GM18508 (cell line): ENCODE data around the gene NR2C2.
"Not testable (repeated sequence)": the region's sequence is repeated elsewhere in the genome, so short reads cannot be mapped to it uniquely, and the experiment has no call there.

Source experiments
- ATAC-seq: cut with Tn5 transposase; IDR thresholded peaks from one replicate; pipeline ENCODE4 v1.9.1; 2021; ENCODE audit warnings: moderate number of reproducible peaks; ENCODE audit not compliant: insufficient read depth, unreplicated experiment

NR2C2 gene

DNA sequence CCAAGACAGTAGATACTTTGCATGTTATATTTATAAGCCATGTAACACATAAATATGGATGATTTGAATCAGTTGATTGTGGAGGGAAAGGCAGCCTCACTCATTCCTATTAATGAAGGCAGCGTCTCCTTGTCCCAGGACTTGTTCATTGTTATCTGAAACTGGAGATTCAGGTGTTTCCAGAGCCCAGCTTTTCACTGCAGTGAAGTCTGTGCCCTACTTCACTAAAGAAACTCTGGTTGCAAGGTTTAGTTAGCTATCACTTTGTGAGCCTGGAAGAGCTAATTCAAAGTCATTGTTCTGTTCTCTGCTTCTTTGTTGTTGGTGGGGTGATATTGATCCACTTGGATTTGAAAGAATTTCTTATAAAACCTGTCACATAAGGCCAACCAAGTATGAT is 9.8 kb downstream of the NR2C2 start:
- no peak for ATAC-seq

GRCh38 chr3:14957925-14958324 is 10.5 kb downstream of the NR2C2 start:
- no peak for ATAC-seq

DNA sequence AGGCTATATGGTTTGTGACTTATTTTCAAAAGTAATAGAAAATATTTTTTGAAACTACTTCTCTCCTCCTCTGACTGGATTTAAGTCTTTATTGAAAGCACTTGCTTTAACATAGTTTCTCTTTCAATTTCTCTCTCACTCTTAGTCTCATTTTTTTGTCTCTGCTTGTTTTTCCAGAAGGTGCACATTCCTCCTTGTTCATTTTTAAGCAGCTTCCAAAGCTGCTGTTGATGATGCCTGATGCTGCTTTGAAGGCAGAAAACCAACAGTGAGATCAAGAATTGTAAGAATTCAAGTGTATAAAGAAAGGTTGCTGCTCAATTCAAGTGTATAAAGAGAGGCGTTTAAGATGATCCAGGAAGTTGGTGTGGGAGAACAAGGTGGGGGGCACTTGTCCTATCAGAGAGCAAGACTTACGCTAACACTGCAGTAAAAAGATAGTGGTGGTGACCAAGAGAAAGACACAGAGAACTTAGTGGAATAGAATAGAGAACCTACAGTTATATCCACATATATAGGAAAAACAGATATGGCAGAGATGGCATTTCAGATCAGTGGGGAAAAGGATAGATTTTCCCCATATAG is 12.1 kb downstream of the NR2C2 start:
- ATAC-seq, result no peak

DNA sequence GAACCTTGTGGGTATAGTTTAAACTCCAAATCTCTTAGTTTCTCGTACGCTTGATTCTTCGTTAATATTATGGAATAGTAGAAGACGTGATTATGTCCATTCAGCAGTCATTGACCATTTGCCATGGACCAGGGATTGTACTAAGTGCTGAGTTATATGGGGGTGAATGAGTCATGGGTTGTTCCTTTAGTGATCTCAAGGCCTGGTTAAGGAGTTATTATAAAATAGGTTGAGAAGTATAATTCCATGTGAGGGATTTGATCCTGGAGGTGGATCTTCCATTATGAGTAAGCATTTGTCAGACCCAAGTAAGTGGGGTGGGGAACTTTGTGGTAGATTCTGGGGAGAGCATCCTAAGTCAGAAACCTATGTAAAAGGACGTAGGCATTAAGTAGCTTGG is 15.4 kb downstream of the NR2C2 start:
- ATAC-seq, result no peak

DNA sequence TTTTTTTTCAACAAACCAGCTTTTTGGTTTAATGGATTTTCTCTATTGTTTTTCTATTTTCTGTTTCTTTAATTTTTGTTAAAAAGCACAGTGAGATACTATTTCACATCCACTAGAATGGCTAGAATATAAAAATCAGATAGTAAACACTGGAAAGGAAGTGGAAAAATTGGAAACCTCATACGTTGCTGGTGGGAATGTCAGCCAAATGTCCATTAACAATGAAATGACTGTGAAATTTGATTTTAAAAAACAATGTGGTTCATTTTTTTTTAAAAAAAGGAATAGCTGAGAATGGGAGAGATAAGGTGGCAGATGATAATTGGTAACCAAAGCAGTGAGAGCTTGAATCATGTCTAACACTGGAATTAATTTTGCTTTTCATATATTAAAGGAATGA is 19.9 kb downstream of the NR2C2 start:
- no peak for ATAC-seq

DNA sequence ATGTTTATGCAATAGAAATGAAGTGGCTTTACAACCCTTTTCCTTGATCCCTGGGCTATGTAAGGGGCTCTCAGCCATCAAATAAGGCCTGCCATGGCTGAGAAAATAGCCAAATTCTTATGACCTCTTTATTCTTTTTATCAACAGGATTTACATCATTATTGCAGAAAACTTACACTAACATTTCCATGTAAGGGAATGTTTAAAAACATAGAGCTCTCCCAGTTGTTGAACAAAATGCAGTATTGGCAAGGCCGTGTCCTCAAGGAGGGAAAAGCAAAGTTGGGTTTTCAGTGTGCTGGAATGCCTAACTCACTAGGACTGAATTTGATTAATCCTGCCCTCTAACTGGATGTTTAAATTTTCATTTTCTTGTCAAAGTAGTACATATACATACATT is 22.3 kb downstream of the NR2C2 start:
- no peak for ATAC-seq

DNA sequence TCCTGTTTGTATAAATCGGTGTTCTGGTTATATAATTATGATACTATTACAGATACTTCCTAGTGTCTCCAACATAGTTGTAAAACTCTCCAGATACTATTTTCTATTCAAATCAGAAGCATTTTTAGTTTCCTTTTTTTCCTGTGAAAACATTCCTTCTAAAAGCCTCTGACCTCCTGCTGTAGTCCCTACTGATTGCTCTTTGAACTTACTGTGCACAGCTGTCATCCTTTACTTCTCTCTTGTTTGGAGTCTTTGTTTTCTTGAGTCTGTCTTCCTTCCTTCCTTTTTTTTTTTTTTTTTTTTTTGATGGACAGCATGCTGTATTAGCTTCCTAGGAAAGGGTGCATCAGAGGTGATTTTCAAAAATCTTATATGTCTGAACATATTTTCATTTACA is 28.9 kb downstream of the NR2C2 start:
- ATAC-seq, result no peak

DNA sequence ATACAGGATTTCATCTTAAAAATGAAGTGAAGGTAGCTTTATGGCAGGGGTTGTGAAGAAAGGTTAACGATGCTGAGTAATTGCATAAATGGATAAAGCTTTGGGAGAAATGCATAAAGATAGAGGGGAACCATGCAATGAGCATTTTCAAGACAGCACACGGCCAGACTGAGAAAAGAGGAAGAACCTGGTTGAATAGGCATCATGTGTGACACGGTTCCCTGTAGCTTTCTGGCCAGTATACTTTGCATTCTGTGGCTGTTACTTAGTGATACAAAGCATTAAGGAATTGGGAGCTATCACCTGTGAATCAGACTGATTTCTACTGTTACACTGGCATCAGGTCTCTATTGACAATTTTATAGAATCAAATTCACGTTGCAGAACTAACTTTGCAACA is 33.3 kb downstream of the NR2C2 start:
- no peak for ATAC-seq

GRCh38 chr3:14984581-14985113 is 37.3 kb downstream of the NR2C2 start:
- no peak for ATAC-seq

GRCh38 chr3:14988988-14989394 is 41.6 kb downstream of the NR2C2 start:
- ATAC-seq, result peak; percentile 99

GRCh38 chr3:14989943-14990779 is 42.8 kb downstream of the NR2C2 start:
- ATAC-seq, result no peak

DNA sequence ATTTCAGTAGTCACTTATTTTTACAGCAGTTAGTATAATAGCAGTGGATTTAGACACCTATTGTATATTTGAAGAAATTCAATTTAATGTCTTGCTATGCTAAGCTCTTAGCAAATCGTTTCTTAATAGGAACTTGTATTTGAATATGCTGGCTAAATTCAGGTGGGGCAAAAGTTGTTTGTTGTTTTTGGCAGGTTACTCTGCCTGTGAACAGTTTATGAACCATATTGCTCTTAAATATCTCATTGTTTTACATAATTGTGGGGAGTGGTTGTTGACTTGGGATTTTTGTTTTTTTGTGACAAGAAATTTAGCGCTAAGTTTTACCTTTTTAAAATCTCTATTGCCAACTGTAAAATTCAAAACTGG is 43.4 kb downstream of the NR2C2 start:
- no peak for ATAC-seq

- ATAC-seq, result no peak
Measured at GRCh38 chr3:14991151-14991742, 43.9 kb downstream of the NR2C2 start.

GRCh38 chr3:14991818-14992612 is 44.6 kb downstream of the NR2C2 start:
- ATAC-seq, result no peak

DNA sequence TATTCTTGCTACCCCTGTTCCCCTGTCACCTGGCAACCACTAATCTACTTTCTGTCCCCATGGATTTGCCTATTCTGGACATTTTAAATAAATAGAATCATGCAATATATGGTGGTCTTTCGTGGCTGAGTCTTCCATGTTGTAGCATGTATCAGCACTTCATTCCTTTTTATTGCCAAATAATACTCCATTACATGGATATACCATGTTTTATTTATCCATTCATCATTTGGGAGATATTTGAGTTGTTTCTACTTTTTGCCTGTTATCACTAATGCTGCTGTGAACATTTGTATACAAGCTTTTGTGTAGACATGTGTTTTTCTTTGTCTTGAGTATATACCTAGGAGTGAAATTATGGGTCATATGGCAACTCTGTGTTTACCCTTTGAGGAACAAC is 50.6 kb downstream of the NR2C2 start:
- ATAC-seq, result no peak

DNA sequence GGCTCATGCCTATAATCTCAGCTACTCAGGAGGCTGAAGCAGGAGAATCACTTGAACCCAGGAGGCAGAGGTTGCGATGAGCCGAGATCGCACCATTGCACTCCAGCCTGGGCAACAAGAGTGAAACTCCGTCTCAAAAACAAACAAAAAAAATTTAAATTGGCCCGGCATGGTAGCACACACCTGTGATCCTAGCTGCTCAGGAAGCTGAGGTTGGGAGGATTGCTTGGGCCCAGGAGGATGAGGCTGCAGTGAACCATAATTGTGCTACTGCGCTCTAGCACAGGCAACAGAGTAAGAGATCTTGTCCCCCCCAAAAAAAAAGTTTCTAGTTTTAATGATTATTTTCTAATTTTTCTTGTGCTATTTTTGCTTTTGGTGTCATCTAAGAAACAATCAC is 51.8 kb downstream of the NR2C2 start:
- not testable (repeated sequence) for ATAC-seq

DNA sequence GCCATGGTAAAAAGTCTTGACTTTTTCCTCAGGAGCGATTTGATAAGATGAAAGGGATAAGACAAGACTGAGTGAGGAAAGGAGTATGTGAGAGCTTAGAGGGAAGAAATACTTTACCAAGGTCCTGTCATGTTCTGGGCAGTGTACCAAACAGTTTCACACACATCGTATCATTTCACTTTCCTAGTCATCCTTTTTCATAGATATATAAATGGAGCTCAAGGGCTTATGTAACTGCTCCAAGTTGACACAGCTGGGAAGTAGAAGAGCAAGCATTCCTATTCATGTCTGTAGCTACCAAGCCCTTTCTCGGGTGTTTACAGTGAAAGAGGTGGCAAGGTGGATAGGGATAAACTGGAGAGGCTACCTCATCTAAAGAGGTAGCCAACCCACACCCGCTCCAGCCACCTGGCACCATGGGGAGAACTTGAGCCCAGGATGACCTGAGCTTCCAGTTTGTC is 60.3 kb downstream of the NR2C2 start:
- no peak for ATAC-seq

GRCh38 chr3:15009167-15009566 is 61.8 kb downstream of the NR2C2 start:
- no peak for ATAC-seq

DNA sequence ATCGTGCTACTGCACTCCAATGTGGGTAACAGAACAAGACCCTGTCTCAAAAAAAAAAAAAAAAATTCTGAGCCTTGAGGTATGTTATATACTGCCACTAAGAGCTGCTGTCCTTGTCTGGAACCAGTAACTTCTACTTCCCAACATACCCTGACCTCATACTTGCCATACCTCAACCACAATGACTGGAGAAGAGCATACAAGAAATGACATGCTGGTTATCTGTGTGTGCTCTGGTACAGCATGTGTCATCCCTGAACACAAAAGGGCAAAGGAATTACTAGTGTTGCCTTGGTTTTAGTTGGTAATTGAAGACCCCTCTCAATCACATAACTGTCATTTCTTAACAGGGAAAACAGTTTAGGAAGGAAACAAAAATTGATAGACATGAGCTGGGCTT is 63.3 kb downstream of the NR2C2 start:
- no peak for ATAC-seq

GRCh38 chr3:15011174-15011573 is 63.8 kb downstream of the NR2C2 start:
- no peak for ATAC-seq
